Glomerular visceral epithelial cell (primary cell): ENCODE results near the gene RASD2.
A peak's percentile ranks its signal among the peaks of the same experiment; 100 is the strongest.

Experiments used
- DNase-seq: peaks from one replicate; pipeline ENCODE4 v3.0.0-alpha.2; 2016; ENCODE audit errors: extremely low spot score

RASD2 gene

DNA sequence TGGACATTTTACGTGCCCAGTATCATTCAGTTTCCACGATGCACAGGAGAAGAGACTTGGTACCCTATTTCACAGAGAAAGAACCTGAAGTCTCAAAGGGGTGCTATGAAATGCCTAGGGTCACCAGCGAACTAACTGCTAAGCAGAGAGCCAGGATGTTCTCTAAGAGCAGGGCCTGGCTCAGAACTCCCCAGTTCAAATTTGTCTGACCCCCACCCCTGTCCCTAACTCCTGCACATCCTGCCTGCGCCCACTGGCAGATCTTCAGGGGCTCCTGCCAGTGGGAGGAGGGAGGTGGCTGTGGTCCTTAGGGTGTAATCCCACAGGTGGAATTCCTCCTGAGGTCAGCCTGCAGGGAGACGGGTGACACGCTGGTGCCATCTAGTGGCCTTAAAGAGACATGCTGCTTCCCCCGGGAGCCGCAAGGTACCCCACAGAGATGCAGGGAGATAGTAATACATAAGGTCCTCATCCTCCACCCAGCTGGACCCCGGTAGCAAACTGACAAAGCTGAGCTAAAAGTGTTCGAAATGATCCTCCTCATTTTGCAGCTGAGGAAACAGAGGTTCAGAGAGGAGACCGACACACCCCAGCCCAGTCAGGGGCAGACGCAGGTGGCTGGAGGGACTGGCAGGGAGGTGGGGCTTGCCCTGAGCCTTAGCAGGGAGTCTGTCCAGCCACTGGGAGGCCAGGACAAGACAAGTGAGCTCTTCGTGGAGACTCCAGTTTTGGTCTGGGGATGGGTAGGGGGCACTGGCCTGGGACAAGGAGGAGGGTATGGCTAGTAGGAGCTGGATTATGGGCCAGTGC is 42.4 kb downstream of the RASD2 start:
- DNase-seq = peak; percentile 75

DNA sequence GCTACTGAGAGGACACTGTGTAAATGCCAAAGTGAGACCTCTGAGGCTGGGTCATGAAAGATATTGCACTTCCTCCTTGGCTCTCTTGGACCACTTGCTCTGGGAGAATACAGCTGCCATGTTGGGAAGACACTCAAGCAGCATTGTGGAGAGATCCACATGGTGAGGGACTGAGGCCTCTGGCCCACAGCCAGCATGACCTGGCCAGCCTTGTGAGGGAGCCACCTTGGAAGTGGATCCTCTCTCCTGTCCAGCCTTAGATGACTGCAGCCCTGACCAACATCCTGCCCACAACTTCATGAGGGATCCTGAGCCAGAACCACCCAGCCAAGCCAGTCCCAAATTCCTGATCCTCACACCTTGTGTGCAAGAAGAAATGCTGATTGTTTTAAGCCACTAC is 46.1 kb downstream of the RASD2 start:
- no peak for DNase-seq

DNA sequence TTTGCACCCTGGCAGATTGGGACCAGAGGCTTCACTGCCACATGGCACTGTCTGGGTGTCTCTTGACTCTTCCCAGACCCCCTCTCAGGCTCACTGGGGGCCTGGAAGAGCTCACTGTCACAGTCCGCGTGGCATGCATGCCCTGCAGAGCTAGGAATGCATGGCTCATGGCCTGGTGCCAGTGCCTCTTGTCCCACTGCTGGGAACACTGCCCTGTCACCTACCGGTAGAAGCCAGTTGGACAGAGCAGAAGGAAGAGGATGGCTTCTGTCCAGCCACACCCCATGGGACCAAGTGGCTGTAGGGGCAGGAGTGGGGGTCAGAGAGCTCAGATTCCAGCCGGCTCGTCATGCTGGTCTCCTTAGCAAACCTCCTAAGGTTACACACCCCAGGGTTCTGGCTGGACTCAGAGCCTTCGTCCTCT is 46.8 kb downstream of the RASD2 start:
- no peak for DNase-seq

DNA sequence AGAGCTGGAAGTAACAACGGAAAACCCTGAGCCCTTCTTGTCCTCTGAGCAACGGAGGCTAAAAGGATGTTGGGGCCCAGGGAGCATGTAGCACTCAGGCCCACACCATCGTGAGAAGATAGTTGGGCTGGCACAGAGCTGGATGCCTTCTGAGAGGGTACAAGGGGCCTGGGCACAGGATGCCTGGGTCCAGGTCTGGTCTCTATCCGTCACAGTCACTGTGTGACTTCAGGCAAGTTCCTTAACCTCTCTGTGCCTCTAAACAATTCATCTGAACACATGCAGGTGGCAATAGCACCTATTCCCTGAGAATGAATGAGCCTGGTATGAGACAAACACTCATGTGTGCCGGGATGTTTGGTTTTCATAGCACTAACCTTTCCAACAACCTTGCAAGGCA is 47.3 kb downstream of the RASD2 start:
- no peak for DNase-seq

DNA sequence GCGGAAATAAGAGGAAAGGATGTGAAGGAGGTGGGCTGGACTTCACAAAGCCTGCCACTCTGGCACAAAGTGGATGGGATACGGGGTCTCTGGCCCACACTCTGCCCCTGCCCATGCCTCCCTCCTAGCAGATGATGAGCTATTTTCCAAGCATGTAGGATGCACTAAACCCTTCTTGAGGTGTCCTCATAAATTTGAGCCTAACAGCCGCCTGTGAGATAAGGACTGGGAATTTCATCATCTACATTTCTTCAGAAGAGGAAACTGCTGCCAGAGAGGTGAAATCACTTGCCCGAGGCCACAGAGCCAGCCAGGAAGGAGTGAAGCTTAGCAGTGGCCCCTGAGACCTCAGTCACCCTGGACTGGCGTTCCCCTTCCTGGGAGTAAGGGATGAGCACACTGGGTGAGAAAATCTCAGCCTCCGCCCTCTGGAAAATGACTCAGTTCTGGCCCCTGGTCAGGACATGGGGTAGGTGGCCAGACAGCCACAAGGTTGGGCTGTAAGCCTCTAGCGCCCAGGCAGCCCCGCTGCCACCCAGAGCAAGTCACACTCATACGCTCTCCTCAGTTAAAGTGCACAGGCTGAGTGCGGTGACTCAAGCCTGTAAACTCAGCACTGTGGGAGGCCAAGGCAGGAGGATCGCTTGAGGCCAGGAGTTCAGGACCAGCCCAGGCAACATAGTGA is 48.6 kb downstream of the RASD2 start:
- DNase-seq = peak; percentile 93

DNA sequence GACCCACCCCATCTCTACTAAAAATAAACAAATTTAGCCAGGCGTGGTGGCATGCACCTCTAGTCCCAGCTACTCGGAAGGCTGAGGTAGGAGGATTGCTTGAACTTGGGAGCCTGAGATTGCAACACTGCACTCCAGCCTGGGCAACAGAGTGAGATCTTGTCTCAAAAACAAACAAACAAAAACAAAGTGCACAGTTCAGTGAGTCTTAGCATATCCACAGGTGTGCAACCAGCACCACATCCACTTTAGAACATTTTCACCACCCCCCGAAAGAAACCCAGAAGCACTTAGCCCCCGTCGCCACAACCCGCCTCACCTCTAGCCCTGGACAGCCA is 49.1 kb downstream of the RASD2 start:
- DNase-seq = no peak

DNA sequence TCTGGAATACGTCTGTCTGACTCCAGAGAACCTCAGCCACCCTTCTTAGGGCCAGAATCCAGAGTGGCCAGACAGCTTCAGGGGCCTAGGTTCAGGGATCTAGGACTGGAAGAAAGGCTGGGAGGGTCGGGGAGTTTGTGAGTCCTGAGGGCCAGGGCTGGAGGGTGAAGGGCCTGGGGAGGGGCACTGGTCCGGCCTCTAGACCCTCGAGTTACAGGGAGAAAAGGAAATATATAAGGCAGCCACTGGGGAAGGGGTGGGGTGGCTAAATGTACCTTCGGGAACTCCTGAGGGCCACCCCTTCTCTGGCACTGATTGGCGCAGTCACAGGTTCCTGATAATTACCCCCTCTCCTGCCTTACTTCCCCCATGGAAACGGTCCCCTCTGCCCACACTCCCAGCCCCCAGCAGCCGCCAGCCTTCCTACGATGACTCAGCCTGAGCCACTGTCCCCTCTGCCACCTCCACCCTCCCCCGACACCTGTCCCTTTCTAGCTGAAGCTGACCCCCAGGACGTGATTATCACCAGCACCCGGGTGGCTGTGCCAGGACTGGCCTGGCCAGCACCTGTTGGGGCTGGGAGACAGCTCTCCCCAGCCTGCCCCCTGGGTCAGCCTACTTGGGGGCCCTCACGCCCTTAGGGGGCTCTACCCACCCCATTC is 50.1 kb downstream of the RASD2 start:
- no peak for DNase-seq

DNA sequence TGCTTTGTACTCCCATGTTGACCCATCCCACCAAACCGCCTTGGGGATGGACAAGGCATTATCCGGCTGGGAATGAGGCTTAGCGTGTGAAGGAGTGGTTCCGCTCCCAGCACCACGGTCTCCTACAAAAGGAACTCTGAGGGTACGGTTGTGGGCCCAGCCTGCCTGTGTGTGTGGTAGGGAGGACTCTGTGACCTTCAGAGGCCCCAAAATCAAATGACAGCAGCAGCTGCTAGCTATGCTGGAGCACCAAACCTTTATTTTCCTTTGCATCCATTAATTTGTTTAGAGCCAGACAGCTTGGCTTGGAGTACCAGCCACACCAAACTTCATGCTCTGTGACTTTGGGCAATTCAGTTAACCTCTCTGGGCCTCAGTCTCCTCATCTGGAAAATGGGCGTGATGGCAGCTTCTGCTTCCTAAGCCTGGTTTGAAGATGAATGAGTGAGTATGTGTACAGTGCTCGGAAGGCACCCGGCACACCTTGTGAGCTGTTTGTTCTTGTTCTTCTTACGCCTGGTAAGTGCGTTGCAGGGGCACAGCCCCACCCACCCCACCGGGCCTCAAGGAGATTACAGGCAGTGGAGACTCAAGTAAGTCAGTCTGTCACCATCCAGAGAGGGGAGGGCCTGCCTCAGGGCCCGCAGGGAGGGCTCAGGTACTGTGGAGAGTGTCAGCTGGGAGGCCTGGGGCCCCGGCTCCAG is 51.2 kb downstream of the RASD2 start:
- no peak for DNase-seq

DNA sequence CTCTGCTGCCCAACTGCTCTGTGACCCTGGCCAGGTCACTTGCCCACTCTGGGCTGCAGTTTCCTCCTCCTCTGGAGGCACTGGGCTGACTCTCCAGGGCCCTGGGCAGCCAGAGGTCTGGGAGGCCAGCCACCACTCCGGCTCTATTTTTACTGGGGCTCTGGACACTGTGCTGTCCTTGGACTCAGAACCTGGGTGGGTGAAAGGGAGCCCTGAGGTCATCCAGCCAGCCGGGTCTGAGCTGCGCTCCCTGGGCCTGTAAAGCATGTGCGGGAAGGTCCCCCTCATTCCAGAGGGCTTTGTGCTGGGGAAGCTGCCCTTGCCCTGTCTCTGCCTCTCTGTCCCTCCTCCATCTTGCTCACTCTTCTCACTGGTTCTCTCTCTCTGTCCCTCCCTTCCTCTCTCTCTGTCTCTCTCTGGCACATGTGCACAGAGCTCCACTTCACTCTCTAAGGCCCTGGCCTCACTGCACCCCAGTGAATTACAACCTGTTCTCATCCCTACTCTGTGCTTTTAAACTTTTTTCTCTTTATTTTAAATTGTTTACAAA is 51.9 kb downstream of the RASD2 start:
- no peak for DNase-seq

DNA sequence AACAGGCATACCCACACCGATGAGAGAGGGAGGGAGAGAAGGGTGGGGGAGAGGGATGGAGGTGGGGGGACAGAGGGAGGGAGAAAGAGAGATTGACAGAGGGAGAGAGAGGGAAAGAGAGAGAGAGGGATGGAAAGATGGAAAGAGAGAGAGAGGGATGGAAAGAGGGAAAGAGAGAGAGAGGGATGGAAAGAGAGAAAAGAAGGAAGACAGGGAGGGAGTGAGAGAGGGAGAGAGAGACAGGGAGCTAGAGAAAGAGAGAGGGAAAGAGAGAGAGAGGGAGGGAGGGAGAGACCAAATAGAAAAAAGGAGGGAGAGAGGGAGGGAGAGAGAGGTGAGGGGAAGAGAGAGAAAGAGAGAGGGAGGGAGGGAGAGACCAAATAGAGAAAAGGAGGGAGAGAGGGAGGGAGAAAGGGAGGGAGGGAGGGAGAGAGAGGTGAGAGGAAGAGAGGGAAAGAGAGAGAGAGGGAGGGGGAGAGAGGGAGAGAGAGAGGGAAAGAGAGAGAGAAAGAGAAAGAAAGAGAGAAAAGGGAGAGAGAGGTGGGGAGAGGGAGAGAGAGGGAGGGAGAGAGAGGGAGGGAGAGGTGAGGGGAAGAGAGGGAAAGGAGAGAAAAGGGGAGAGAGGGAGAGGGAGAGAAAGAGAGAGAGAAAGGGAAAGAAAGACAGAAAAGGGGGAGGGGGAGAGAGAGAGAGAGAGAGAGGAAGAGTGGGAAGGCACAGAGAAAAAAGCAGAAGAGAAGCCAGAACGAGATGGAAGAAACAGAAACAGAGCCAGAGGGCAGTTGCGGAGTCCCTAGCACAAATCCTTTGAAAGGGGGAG is 52.6 kb downstream of the RASD2 start:
- DNase-seq = no peak

DNA sequence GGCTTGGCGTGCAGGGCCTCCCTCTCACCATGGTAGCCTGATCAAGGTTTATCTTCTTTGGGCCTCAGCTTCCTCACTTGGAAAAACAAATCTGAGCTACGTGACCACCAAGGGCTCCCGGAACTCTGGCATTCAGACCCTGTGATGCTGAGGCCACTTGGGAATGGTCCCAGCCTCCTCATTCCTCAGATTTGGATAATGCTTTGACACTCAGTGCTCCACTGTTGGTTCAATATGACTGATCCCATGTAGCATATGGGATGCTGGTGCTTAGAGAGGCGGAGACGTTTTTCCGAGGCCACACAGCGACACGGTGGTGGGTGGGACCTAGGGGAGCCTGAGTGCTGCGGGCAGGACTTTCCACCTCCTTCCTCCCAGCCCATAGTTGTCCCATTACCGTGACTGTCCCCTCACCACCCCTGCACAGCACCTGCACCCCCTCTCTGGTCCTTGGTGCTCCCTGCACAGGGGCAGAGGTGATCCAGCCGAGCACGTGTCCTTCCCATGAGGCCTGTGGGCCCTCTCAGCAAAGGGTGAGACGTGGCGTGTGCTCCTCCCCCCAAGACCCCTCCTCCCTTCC is 53.4 kb downstream of the RASD2 start:
- no peak for DNase-seq

DNA sequence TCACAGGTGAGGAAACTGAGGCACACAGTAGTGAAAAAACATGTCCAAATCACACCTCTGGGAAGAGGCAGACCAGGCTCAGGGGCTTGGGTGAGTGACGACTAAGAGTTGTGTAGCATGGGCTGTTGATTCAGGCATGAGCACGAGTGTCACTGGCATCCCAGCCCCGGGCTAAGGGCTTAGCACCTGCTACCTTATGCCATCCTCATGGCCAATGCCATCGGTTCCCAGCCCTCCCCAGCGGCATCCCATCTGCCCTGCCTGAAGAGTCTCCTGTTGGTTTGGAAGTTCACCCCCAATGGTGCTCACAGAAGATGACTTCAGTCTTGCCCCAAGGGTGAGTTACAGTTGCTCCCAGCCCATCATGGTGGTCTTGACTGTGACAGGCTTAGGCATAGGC is 54.1 kb downstream of the RASD2 start:
- no peak for DNase-seq

DNA sequence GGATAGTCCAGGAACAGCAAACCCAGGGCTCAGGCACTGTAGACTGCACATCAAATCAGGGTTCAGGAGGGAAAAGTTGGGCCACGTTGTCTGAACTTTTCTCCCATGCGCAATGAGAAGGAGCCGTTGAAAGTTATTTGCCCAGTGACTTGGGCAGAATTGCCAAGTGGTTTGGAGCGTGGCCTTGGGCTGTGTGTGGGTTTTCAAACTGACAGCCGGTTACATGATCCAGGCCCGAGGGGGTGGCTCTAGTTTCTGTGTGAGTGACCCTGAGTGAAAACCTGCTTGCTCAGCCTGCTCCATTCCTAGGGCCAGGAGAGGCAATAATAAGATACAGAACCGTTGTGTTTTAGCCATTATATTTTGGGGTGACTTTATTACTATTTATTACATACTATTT is 56.2 kb downstream of the RASD2 start:
- no peak for DNase-seq

DNA sequence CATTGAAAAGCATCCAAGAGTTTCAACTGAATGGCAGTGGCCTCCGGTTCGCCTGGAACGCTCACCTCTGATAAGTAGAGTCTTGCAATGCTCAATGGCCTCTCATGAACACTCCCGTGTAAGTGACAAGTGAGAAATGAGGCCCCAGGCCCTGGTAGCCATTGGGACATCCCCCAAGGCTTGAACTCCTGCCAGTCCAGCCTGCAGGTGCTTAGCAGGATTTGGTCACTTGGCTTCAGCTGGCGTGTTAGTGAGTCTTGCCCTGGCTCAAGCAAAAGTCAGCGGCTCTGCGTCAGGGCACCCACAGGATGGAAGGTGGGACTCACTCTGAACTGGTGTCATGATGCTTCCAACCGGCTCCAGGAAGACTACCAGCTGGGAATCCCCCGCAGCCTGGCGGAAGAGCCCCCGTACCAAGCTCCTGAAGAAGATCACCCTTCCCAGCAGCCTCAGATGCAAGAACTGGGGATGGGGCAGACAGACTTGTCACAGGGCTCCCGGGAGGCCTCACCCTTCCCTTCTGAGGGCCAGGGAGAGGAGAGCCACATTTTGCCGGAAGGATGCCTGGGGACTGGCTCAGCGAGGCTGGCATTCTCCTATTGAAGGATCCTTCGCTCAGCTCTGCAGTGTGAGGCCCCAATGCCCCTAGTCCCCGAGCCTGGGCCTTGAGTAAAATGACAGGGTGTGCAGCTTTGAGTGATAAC is 57.2 kb downstream of the RASD2 start:
- no peak for DNase-seq

DNA sequence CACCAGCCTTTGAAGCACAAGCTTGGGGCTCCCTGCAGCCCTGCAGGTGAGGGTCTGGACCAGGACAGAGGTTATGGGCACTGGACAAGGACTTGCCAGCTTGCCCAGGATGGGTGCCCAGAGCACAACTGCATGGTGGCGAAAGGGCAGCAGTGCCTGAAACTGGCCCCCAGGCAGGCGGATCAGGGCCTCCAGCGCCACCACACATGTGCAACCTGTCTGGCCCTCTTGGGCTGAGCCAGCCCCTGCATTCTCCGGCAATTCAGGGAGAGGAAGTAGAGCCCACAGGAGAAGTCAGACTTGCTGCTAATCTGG is 57.7 kb downstream of the RASD2 start:
- no peak for DNase-seq

DNA sequence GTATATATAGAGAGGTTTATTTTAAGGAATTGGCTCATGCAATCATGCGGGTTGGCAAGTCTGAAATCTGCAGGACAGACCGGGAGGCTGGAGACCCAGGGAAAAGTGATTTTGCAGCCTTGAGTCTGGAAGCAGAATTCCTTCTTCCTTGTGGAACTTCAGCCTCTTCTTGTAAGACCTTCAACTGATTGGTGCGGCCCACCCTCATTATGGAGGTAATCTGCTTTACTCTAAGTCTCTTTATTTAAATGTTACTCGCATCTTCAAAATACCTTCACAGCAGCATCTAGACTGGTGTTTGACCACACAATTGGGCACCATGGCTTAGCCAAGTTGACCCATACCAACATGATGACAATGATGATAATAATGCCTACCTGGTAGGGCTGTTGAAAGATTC is 58.7 kb downstream of the RASD2 start:
- DNase-seq = no peak

DNA sequence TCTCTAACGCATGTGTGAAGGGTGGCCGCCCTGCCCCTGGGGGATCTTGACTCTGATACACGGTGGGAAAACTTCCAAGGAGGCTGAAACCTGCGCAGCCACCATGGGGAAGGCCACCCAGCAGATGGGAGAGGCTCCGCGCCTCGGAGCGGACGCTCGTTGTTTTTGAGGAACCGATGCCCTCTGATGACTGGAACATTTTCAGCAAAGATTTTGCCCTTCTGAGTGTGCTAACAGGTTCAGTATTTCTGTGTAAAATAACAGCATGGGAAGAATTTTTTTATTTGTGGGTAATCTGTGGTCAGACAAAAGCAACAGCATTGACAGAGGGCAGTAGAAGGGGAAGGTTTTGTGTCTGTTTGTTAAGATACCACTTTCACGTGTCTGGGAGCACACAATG is 59.8 kb downstream of the RASD2 start:
- no peak for DNase-seq

DNA sequence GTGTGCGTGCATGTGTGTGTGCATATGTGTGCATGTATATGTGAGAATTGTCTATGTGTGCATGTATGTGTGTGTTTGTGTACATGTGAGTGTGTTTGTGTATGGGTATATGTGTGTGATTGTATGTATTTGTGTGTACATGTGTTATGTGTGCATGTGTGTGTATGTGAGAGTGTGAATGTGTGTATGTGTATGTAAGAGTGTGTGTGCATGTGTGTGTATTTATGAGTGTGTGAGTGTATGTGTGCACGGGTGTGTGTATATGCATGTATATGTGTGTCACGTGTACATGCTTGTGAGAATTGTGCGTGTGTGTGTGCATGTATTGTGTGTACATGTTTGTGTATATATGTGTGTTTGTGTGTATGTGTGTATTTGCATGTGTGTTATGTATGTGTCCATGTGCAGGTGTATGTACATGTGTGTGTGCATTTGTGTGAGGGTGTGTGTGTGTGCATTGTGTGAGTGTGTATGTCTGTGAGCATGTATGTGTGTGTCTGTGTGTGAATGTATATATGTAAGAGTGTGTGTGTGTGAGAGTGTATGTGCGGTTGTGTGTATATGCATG is 60.5 kb downstream of the RASD2 start:
- DNase-seq = no peak

DNA sequence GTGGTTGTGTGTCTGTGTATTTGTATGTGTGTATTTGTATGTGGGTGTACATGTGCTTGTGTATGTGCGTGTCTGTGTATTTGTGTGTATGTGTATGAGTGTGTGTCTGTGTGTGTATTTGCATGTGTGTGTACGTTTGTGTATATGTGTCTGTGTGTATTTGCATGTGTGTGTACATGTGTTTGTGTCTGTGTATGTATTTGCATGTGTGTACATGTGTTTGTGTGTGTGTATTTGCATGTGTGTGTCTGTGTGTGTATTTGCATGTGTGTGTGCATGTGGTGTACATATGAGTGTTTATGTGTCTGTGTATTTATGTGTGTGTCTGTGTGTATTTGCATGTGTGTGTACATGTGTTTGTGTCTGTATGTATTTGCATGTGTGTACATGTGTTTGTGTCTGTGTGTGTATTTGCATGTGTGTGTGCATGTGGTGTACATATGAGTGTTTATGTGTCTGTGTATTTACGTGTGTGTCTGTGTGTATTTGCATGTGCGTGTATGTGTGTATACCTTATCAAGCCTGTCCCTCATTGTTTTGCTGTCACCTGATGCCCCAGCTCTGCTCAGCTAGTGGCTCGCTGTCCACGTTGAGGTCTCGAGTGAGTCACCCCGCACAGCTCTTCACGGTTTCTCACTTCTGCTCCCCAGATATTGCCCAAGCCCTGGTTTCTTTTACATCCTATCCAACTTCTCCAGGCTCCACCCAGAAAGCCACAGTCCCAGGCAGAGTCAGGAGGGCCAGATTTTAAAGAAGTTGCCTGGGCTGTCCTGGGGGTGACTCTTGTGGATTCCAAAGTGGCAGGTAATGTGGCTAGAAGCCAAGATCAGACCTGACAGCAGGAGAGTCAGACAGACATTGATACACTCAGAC is 61.3 kb downstream of the RASD2 start:
- DNase-seq = peak; percentile 88
